Body of pancreas (tissue), 4 donors: ENCODE measurements around the gene PTPRM.

Source experiments
- POLR2A ChIP-seq, 3 donors: fragments of 450-650 bp; IDR thresholded peaks; one replicate each; pipeline ENCODE4 v1.6.1; 2016; ENCODE audit warnings: antibody characterized with exemption in 3 of 3, mild to moderate bottlenecking in 2 of 3
- TF ChIP-seq, protein P1 (sequence below), 7 experiments: fragments of 450-650 bp in 4 of 7; fragments of 200-600 bp in 3 of 7; sonication (generic) in 3 of 7; IDR thresholded peaks; one replicate each; pipeline ENCODE4 v1.5.1; 2016 to 2019; ENCODE audit warnings: antibody characterized with exemption in 7 of 7

- TF ChIP-seq POLR2A (IDR thresholded peaks at IDR 0.05) = no peak
- TF ChIP-seq, protein P1, sequence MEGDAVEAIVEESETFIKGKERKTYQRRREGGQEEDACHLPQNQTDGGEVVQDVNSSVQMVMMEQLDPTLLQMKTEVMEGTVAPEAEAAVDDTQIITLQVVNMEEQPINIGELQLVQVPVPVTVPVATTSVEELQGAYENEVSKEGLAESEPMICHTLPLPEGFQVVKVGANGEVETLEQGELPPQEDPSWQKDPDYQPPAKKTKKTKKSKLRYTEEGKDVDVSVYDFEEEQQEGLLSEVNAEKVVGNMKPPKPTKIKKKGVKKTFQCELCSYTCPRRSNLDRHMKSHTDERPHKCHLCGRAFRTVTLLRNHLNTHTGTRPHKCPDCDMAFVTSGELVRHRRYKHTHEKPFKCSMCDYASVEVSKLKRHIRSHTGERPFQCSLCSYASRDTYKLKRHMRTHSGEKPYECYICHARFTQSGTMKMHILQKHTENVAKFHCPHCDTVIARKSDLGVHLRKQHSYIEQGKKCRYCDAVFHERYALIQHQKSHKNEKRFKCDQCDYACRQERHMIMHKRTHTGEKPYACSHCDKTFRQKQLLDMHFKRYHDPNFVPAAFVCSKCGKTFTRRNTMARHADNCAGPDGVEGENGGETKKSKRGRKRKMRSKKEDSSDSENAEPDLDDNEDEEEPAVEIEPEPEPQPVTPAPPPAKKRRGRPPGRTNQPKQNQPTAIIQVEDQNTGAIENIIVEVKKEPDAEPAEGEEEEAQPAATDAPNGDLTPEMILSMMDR (IDR thresholded peaks at IDR 0.05) = no peak
Measured at GRCh38 chr18:7684357-7684756, 117.2 kb downstream of the PTPRM start.
